GM12873 (cell line): Measurements from ENCODE around the gene KLC4.

Experiments
- CTCF ChIP-seq: IDR thresholded peaks from 2 replicates; pipeline ENCODE4 v1.5.1; 2012; ENCODE audit warnings: low read depth, mild to moderate bottlenecking, moderate library complexity, low read length, control low read depth; ENCODE audit not compliant: insufficient read depth; ENCODE audit errors: missing control alignments

KLC4 gene

GRCh38 chr6:43060034-43060754, 763 bp downstream of the KLC4 start:
- TF ChIP-seq CTCF, result no peak

GRCh38 chr6:43060755-43061633, 1.6 kb downstream of the KLC4 start:
- no peak for TF ChIP-seq CTCF

- TF ChIP-seq CTCF, result no peak
These were observed 2.4 kb downstream of the KLC4 start for GRCh38 chr6:43061861-43062260.

- no peak for TF ChIP-seq CTCF
These were observed 3.4 kb downstream of the KLC4 start for GRCh38 chr6:43062818-43063217.

GRCh38 chr6:43070028-43070632, 10.7 kb downstream of the KLC4 start:
- peak; percentile 61 for TF ChIP-seq CTCF

GRCh38 chr6:43074847-43075669, 15.6 kb downstream of the KLC4 start:
- no peak for TF ChIP-seq CTCF
